HepG2 (cell line): Measurements from ENCODE around the gene SEC62. TPM values are rescaled to one million over a fixed set of nuclear protein-coding genes. Genes with fewer than 3 reads are reported as not detected.
A peak's percentile ranks its signal among the peaks of the same experiment; 100 is the strongest.

Experiments used
- DBP ChIP-seq: sonication (generic); formaldehyde crosslinking; IDR thresholded peaks from 2 replicates; pipeline ENCODE4 v1.4.0; 2020; ENCODE audit warnings: missing genetic modification reagents; ENCODE audit errors: not compliant biosample characterization
- FOXA3 ChIP-seq: IDR thresholded peaks from 2 replicates; pipeline ENCODE4 v1.6.1; 2016; ENCODE audit warnings: missing genetic modification reagents, missing compliant biosample characterization
- JUND ChIP-seq: sonication (generic); formaldehyde crosslinking; IDR thresholded peaks from 2 replicates; pipeline ENCODE4 v1.8.0; 2022; ENCODE audit warnings: mild to moderate bottlenecking, missing genetic modification reagents
- KDM1A ChIP-seq: IDR thresholded peaks from 2 replicates; pipeline ENCODE4 v1.6.1; 2016; ENCODE audit warnings: missing compliant biosample characterization
- MAFF ChIP-seq: IDR thresholded peaks from 2 replicates; pipeline ENCODE4 v1.6.1; 2011; ENCODE audit warnings: low read depth, low read length, improper control_type of control experiment
- MYC ChIP-seq: sonication (generic); formaldehyde crosslinking; IDR thresholded peaks from 2 replicates; pipeline ENCODE4 v1.9.0; 2021; ENCODE audit warnings: missing genetic modification reagents, borderline replicate concordance
- NONO ChIP-seq, 2 experiments: fragments of 450-650 bp in 1 of 2; sonication (generic) in 1 of 2; formaldehyde crosslinking in 1 of 2; IDR thresholded peaks in 1 of 2; conservative IDR thresholded peaks in 1 of 2; 2 replicates each; pipeline versions ENCODE4 v1.6.1 to v1.8.0; 2017 to 2022; ENCODE audit warnings: mild to moderate bottlenecking in 1 of 2, missing genetic modification reagents in 1 of 2, moderate library complexity in 1 of 2
- PHF21A ChIP-seq: sonication (generic); formaldehyde crosslinking; IDR thresholded peaks from 2 replicates; pipeline ENCODE4 v1.5.0; 2020; ENCODE audit warnings: mild to moderate bottlenecking, missing genetic modification reagents
- POLR2G ChIP-seq: fragments of 200-400 bp; formaldehyde crosslinking; IDR thresholded peaks from 2 replicates; pipeline ENCODE4 v1.6.1; 2018; ENCODE audit warnings: mild to moderate bottlenecking, low read depth, low read length, moderate library complexity
- SAP130 ChIP-seq: IDR thresholded peaks from 2 replicates; pipeline ENCODE4 v1.6.1; 2016; ENCODE audit warnings: low read depth
- SMARCE1 ChIP-seq: fragments of 450-650 bp; IDR thresholded peaks from 2 replicates; pipeline ENCODE4 v1.6.1; 2017; ENCODE audit warnings: borderline replicate concordance
- SNAPC2 ChIP-seq: sonication (generic); formaldehyde crosslinking; IDR thresholded peaks from 2 replicates; pipeline ENCODE4 v1.8.1; 2022; ENCODE audit warnings: mild to moderate bottlenecking, missing genetic modification reagents
- TSC22D2 ChIP-seq: sonication (generic); formaldehyde crosslinking; IDR thresholded peaks from 2 replicates; pipeline ENCODE4 v1.5.1; 2020; ENCODE audit warnings: missing genetic modification reagents, mild to moderate bottlenecking, borderline replicate concordance
- ZNF121 ChIP-seq: sonication (generic); formaldehyde crosslinking; IDR thresholded peaks from 2 replicates; pipeline ENCODE4 v1.5.0; 2020; ENCODE audit warnings: mild to moderate bottlenecking, missing genetic modification reagents
- ZNF18 ChIP-seq: sonication (generic); formaldehyde crosslinking; IDR thresholded peaks from 2 replicates; pipeline ENCODE4 v1.8.0; 2022; ENCODE audit warnings: mild to moderate bottlenecking, missing genetic modification reagents; ENCODE audit not compliant: insufficient replicate concordance
- ZNF317 ChIP-seq: sonication (generic); formaldehyde crosslinking; IDR thresholded peaks from 2 replicates; pipeline ENCODE4 v1.5.0; 2020; ENCODE audit warnings: mild to moderate bottlenecking, missing genetic modification reagents
- ZNF572 ChIP-seq: sonication (generic); formaldehyde crosslinking; IDR thresholded peaks from 2 replicates; pipeline ENCODE4 v1.5.1; 2020; ENCODE audit warnings: mild to moderate bottlenecking, missing genetic modification reagents
- polyA plus RNA-seq, 8 experiments: library from polyadenylated mRNA; depleted of rRNA in 3 of 8; stranded (reverse) in 7 of 8; unstranded in 1 of 8; fragments of >200 nt; fragmentation: Illumina TruSeq in 4 of 8; extraction: Trizol in 4 of 8; gene quantifications; 2 replicates each; pipeline versions ENCODE4 v1.2.1 to v1.2.3, GENCODE V29; 2011 to 2016; ENCODE audit warnings: low read depth in 4 of 8, missing spikeins in 1 of 8, mixed read lengths in 1 of 8; ENCODE audit not compliant: insufficient read depth in 1 of 8
- total RNA-seq, 5 experiments: library from RNA; depleted of rRNA; stranded (reverse); fragments of >200 nt; fragmentation: Illumina TruSeq; extraction: Trizol; gene quantifications; 2 replicates each; pipeline ENCODE4 v1.2.3, GENCODE V29; 2016; ENCODE audit warnings: low read depth in 1 of 5
- TF ChIP-seq, protein P1 (sequence below): sonication (generic); formaldehyde crosslinking; IDR thresholded peaks from 2 replicates; pipeline ENCODE4 v1.5.0; 2020; ENCODE audit warnings: mild to moderate bottlenecking, missing genetic modification reagents
- TF ChIP-seq, protein P2 (sequence below): IDR thresholded peaks from 2 replicates; pipeline ENCODE4 v1.6.1; 2012; ENCODE audit warnings: low read depth, low read length, improper control_type of control experiment

The SEC62 gene
- total and polyA plus RNA-seq, 2 of the 13 experiments (the other 11 are each of a cell fraction or from before 2014, with no cell fraction given), result 54.0 to 68.7 TPM

DNA sequence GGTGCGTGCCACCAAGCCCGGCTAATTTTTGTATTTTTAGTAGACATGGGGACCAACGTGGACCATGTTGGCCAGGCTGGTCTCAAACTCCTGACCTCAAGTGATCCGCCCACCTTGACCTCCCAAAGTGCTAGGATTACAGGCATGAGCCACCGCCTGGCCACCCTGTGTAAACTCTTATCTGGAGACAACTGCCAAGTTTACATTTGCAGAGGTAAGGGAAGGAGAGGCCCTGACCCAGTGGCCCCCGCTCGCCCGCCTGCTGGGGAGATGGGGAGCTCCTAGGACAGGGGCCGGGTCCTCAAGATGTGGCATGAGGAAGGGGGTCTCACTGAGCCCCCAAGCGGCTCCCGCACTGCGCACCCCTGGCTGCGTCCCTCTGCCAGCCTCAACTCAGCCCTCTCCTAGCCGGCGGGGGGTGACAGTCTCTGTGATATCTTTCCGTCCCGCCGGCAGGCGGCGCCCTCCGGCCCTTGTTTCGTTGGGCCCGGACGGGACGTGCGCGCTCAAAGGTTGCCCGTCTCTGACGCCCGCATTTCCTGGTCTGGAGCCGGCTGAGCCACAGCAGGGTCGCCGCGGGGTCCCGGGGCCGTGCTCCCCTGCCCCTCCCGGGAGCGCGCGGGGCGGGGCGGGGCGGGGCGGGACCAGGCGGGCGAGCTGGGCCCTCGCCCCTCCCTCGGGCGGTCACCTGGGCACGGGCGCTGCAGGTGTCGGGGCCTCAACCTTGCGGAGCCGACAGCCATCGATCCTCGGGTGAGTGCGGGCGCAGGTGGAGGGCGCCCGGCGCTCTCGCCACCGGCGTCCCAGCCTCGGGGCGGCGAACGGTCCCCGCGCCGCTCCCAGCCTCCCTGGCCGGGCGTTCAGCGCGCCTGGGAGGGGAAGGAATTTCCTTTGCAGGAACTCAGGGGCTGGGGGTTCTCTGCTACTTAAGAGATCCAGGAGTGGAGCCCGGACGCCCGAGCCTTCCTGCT, 71.1 kb downstream of the SEC62 start, which contains the start of gene GPR160 (continued):
- TF ChIP-seq DBP (CRISPR knock-in tag) (no peak), KDM1A (CRISPR knock-in tag) (peak; percentile 55), ZNF572 (CRISPR knock-in tag) (0 out of 2 replicates have a peak, but pooled peaks have one; percentile 47), NONO (IDR thresholded peaks at IDR 0.05) (no peak), NONO (CRISPR knock-in tag; conservative IDR thresholded peaks at IDR 0.05) (peak; percentile 60; the same call in 1 of the 2 replicates), TSC22D2 (CRISPR knock-in tag) (0 out of 2 replicates have a peak, but pooled peaks have one; percentile 70), FOXA3 (CRISPR knock-in tag) (peak; percentile 37; the same call in 1 of the 2 replicates), PHF21A (CRISPR knock-in tag) (peak; percentile 87), SNAPC2 (CRISPR knock-in tag) (no peak; the same call in 1 of the 2 replicates), ZNF121 (CRISPR knock-in tag) (peak; percentile 71), MAFF (no peak), ZNF18 (CRISPR knock-in tag) (peak; percentile 33), ZNF317 (CRISPR knock-in tag) (0 out of 2 replicates have a peak, but pooled peaks have one; percentile 42), MYC (CRISPR knock-in tag) (peak; percentile 40), JUND (CRISPR knock-in tag) (peak; percentile 30; the same call in 1 of the 2 replicates), SAP130 (peak; percentile 65), SMARCE1 (no peak), POLR2G (peak; percentile 43; the same call in 1 of the 2 replicates)
- TF ChIP-seq, protein P1, sequence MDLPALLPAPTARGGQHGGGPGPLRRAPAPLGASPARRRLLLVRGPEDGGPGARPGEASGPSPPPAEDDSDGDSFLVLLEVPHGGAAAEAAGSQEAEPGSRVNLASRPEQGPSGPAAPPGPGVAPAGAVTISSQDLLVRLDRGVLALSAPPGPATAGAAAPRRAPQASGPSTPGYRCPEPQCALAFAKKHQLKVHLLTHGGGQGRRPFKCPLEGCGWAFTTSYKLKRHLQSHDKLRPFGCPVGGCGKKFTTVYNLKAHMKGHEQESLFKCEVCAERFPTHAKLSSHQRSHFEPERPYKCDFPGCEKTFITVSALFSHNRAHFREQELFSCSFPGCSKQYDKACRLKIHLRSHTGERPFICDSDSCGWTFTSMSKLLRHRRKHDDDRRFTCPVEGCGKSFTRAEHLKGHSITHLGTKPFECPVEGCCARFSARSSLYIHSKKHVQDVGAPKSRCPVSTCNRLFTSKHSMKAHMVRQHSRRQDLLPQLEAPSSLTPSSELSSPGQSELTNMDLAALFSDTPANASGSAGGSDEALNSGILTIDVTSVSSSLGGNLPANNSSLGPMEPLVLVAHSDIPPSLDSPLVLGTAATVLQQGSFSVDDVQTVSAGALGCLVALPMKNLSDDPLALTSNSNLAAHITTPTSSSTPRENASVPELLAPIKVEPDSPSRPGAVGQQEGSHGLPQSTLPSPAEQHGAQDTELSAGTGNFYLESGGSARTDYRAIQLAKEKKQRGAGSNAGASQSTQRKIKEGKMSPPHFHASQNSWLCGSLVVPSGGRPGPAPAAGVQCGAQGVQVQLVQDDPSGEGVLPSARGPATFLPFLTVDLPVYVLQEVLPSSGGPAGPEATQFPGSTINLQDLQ (CRISPR knock-in tag), result peak; percentile 56; the same call in 1 of the 2 replicates
- TF ChIP-seq, protein P2, sequence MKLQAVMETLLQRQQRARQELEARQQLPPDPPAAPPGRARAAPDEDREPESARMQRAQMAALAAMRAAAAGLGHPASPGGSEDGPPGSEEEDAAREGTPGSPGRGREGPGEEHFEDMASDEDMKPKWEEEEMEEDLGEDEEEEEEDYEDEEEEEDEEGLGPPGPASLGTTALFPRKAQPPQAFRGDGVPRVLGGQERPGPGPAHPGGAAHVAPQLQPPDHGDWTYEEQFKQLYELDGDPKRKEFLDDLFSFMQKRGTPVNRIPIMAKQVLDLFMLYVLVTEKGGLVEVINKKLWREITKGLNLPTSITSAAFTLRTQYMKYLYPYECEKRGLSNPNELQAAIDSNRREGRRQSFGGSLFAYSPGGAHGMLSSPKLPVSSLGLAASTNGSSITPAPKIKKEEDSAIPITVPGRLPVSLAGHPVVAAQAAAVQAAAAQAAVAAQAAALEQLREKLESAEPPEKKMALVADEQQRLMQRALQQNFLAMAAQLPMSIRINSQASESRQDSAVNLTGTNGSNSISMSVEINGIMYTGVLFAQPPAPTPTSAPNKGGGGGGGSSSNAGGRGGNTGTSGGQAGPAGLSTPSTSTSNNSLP, result no peak
